PC-3 (cell line): ENCODE results near the gene NKD1. TPM values are rescaled to one million over a fixed set of nuclear protein-coding genes. Genes with fewer than 3 reads are reported as not detected.

Experiments
- ATAC-seq: fragments of 200-7000 bp; cut with Tn5 transposase; 2 replicates; pipeline ENCODE4 v1.9.1; 2020; ENCODE audit warnings: mild to moderate bottlenecking, moderate library complexity
- BruUV-seq: library from RNA; stranded (reverse); fragments of 400-500 nt; replicated peaks from 2 replicates; lab custom pipeline; 2021; lab: Mats Ljungman, UMichigan
- CTCF ChIA-PET: fragments of 300-600 bp; sonication (Branson Sonifier 250); formaldehyde crosslinking; loops from one replicate; lab custom pipeline; 2022; ENCODE audit warnings: antibody characterized with exemption; lab: Charles Lee
- POLR2A ChIA-PET: fragments of 300-600 bp; sonication (Branson Sonifier 250); formaldehyde crosslinking; loops from one replicate; lab custom pipeline; 2022; ENCODE audit warnings: antibody characterized with exemption; ENCODE audit not compliant: unreplicated experiment; lab: Charles Lee
- DNase-seq: peaks from one replicate; pipeline ENCODE4 v3.0.0-alpha.2; 2015
- H2AFZ ChIP-seq: fragments of 300-600 bp; sonication (generic); 2 replicates; pipeline ENCODE4 v1.6.0; 2016; ENCODE audit warnings: antibody characterized with exemption, low read length
- H3F3A ChIP-seq: fragments of 300-600 bp; sonication (generic); one replicate; pipeline ENCODE4 v1.6.0; 2017; ENCODE audit warnings: antibody characterized with exemption, low read length, control low read depth, mild to moderate bottlenecking; ENCODE audit not compliant: unreplicated experiment
- H3K27ac ChIP-seq: fragments of 300-600 bp; sonication (generic); 2 replicates; pipeline ENCODE4 v1.5.1; 2016; ENCODE audit warnings: mild to moderate bottlenecking, low read length
- H3K27me3 ChIP-seq: fragments of 300-600 bp; sonication (generic); 2 replicates; pipeline ENCODE4 v1.6.1; 2016; ENCODE audit warnings: low read length, mixed read lengths
- H3K36me3 ChIP-seq: fragments of 300-600 bp; sonication (generic); 2 replicates; pipeline ENCODE4 v1.6.1; 2016; ENCODE audit warnings: low read depth, mixed run types, low read length, mixed read lengths
- H3K4me1 ChIP-seq: fragments of 300-600 bp; sonication (generic); 2 replicates; pipeline ENCODE4 v1.5.1; 2016; ENCODE audit warnings: low read length; ENCODE audit not compliant: insufficient read depth
- H3K4me2 ChIP-seq: fragments of 300-600 bp; sonication (generic); 2 replicates; pipeline ENCODE4 v1.6.0; 2016; ENCODE audit warnings: low read length
- H3K4me3 ChIP-seq: fragments of 300-600 bp; sonication (generic); 2 replicates; pipeline ENCODE4 v1.5.1; 2016; ENCODE audit warnings: mild to moderate bottlenecking, low read length, mixed read lengths
- H3K79me2 ChIP-seq: fragments of 300-600 bp; sonication (generic); 2 replicates; pipeline ENCODE4 v1.6.1; 2017; ENCODE audit warnings: low read length, mixed read lengths
- H3K9ac ChIP-seq: fragments of 300-600 bp; sonication (generic); 2 replicates; pipeline ENCODE4 v1.6.0; 2016; ENCODE audit warnings: mild to moderate bottlenecking, low read length
- H3K9me2 ChIP-seq: fragments of 300-600 bp; sonication (generic); replicated peaks from 2 replicates; pipeline ENCODE4 v1.6.1; 2016; ENCODE audit warnings: mixed run types, low read length, mixed read lengths
- H3K9me3 ChIP-seq: fragments of 300-600 bp; sonication (generic); 2 replicates; pipeline ENCODE4 v1.6.1; 2016; ENCODE audit warnings: low read length, mixed read lengths
- H4K20me1 ChIP-seq: fragments of 300-600 bp; sonication (generic); 2 replicates; pipeline ENCODE4 v1.6.1; 2016; ENCODE audit warnings: low read length, mixed read lengths
- EZH2 ChIP-seq: fragments of 300-600 bp; sonication (generic); IDR thresholded peaks from one replicate; pipeline ENCODE4 v1.6.1; 2017; ENCODE audit warnings: antibody characterized with exemption, mild to moderate bottlenecking, low read length; ENCODE audit not compliant: unreplicated experiment
- EZH2phosphoT487 ChIP-seq: fragments of 300-600 bp; sonication (generic); IDR thresholded peaks from 2 replicates; pipeline ENCODE4 v1.6.1; 2018; ENCODE audit warnings: mild to moderate bottlenecking, antibody characterized with exemption, low read length, borderline replicate concordance
- intact Hi-C: fragments of 100-400 bp; cut with micrococcal nuclease; formaldehyde crosslinking; loops from 2 replicates; pipeline ENCODE4 v1.9.0; 2023
- total RNA-seq: library from RNA; depleted of rRNA; stranded (reverse); fragments of >200 nt; gene quantifications from 2 replicates; pipeline ENCODE4 v1.2.3, GENCODE V29; 2014
- TF ChIP-seq, protein P1 (sequence below): fragments of 300-600 bp; sonication (generic); conservative IDR thresholded peaks from 2 replicates; pipeline ENCODE4 v1.5.1; 2017; ENCODE audit warnings: antibody characterized with exemption, low read depth, mild to moderate bottlenecking, low read length

Gene NKD1
- total RNA-seq, 1 experiment from 2014 or later, result 0.07 TPM

DNA sequence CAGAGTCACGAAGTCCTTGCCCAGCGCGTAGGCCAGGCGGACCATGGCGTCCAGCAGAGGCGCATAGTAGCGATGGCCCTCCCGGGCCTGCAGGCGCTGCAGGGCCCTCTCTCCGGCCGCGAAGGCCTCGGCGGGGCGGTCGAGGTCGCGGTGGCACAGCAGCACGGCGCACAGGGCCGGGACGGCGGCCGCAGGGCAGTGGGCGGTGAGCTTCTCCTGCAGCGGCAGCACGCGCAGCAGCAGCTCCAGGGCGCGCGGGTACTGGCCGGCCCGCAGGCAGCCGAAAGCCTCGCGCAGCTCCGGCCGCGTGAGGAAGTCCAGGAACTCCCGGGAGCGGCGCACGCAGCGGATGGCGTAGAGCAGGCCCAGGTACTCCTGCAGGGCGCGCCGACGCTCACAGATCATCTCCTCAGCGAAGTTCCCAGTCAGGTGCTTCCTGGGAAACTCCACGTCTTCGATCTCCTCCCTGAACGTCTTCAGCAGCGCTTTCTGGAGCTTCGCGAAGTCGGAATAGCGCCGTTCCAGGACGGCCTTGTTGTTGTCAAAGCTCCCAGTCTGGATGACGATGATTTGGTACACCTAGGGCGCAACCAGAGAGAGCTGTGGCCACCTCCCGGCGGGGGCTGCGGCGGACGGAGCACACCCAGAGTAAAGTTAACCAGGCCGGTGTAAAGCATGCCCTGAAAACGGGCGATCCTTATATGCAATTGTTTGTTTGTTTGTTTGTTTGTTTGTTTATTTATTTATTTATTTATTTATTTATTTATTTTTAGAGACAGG lies 125.5 kb downstream of the NKD1 start:
- Histone ChIP-seq H3K36me3 (no peaks in the 10 kb centered on the region), H3K4me2 (no peak overlapping the region), H4K20me1 (no peaks in the 10 kb centered on the region), H3K9me2 (no peaks in the 10 kb centered on the region), H3K27ac (no peak overlapping the region), H3K79me2 (no peaks in the 10 kb centered on the region), H3K9me3 (no peaks in the 10 kb centered on the region), H2AFZ (no peak overlapping the region), H3K9ac (no peak overlapping the region), H3K4me1 (no peaks in the 10 kb centered on the region), H3F3A (no peaks in the 10 kb centered on the region), H3K27me3 (no peaks in the 10 kb centered on the region), H3K4me3 (no peak overlapping the region)
- intact Hi-C loops, result no loop called here
- ATAC-seq (no peak), DNase-seq (no peak)
- no TSS peak for BruUV-seq
- no peak for TF ChIP-seq EZH2
- CTCF ChIA-PET, result no interaction called here
- POLR2A ChIA-PET, result no interaction called here

DNA sequence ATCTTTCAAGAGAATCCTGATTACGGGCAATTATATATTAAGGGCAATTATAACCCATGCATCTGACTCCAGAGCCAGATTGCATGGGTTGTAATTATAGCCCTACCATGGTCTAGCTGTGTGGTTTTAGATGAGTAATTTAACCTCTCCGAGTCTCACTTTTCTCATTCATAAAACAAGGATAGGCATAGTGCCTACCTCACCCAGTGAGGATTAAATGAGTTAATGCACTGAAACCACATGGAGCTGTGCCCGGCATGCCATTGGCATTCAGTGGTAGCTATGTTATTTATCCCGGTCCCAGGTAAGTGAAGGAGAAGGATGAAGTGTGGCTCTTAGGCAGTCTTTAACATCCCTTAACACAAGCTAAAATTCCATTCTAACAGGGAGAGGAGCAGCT lies 126.6 kb downstream of the NKD1 start:
- intact Hi-C loops, result no loop called here
- Histone ChIP-seq H3K36me3 (no peaks in the 10 kb centered on the region), H2AFZ (no peak overlapping the region), H3F3A (no peaks in the 10 kb centered on the region), H3K9me3 (no peaks in the 10 kb centered on the region), H3K27ac (no peak overlapping the region), H3K79me2 (no peaks in the 10 kb centered on the region), H4K20me1 (no peaks in the 10 kb centered on the region), H3K4me2 (no peak overlapping the region), H3K9me2 (no peaks in the 10 kb centered on the region), H3K4me1 (no peaks in the 10 kb centered on the region), H3K9ac (no peak overlapping the region), H3K4me3 (no peak overlapping the region), H3K27me3 (no peaks in the 10 kb centered on the region)
- DNase-seq (peak; percentile 7), ATAC-seq (no peak)
- TF ChIP-seq, protein P1, sequence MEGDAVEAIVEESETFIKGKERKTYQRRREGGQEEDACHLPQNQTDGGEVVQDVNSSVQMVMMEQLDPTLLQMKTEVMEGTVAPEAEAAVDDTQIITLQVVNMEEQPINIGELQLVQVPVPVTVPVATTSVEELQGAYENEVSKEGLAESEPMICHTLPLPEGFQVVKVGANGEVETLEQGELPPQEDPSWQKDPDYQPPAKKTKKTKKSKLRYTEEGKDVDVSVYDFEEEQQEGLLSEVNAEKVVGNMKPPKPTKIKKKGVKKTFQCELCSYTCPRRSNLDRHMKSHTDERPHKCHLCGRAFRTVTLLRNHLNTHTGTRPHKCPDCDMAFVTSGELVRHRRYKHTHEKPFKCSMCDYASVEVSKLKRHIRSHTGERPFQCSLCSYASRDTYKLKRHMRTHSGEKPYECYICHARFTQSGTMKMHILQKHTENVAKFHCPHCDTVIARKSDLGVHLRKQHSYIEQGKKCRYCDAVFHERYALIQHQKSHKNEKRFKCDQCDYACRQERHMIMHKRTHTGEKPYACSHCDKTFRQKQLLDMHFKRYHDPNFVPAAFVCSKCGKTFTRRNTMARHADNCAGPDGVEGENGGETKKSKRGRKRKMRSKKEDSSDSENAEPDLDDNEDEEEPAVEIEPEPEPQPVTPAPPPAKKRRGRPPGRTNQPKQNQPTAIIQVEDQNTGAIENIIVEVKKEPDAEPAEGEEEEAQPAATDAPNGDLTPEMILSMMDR, result no peak
- TF ChIP-seq EZH2phosphoT487, result no peak
- ChIA-PET POLR2A (no interaction called here), CTCF (interaction anchor here (0.9 kb wide), 1 partner anchor 132 kb away, joined by 4 read pairs; no protein-coding TSS in a partner anchor)
- no TSS peak for BruUV-seq

DNA sequence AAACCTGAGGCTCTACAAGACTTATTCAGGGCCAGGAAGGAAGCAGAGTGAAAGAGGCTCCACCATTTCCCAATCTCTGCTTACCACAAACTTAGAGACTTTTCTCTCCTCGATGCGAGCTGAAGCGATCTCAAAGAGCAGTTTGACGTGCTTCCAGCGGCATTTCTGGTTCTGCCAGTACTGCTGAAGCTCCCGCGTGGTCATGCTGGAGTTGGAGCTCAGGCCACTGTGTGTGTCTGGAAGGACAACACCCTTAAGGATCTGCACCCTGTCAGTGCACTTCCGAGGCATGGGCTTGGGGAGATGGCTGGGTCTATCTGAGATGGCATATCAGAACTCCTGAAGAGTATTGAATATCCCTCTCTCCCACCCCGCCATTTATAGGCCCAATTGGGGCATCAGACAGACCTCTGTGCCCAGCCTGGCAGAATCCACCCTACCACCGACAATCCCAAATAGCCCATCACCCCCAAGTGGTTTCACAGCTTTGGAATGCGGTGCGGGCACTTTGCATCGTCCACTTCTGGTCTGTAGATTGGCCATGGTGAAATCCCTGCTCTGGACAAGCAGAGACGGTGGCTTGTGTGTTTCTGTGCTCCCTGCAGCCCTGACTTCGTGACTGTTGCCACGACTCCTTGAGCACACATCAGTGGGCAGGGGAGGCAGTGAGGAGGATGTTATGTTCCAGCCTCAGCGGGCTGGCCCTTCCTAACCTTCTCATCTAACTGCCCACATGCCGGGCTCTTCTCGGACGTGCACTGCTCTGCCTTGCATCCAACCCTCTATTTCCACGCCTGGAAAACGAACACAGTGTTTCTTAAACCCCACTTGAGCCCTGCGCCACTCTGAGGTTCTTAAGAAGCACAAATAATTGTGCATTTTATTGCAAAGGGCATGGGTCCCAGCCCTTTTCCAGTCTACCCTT lies 127.8 kb downstream of the NKD1 start:
- no peak overlapping the region for H3K27ac ChIP-seq
- no peaks in the 10 kb centered on the region for H3K27me3 ChIP-seq
- H3K36me3 ChIP-seq, result no peaks in the 10 kb centered on the region
- no peak overlapping the region for H3K4me3 ChIP-seq
- H3K4me2 ChIP-seq, result no peak overlapping the region
- BruUV-seq, result no TSS peak
- H3K9me2 ChIP-seq, result no peaks in the 10 kb centered on the region
- H3K79me2 ChIP-seq, result no peaks in the 10 kb centered on the region
- TF ChIP-seq EZH2phosphoT487 (no peak), EZH2 (no peak)
- TF ChIP-seq, protein P1, result no peak
- H2AFZ ChIP-seq, result no peak overlapping the region
- POLR2A ChIA-PET, result no interaction called here
- no peaks in the 10 kb centered on the region for H3F3A ChIP-seq
- no peaks in the 10 kb centered on the region for H3K4me1 ChIP-seq
- no peaks in the 10 kb centered on the region for H3K9me3 ChIP-seq
- intact Hi-C loops, result no loop called here
- DNase-seq, result no peak
- CTCF ChIA-PET, result no interaction called here
- no peak overlapping the region for H3K9ac ChIP-seq
- no peaks in the 10 kb centered on the region for H4K20me1 ChIP-seq
- no peak for ATAC-seq
